Measurements from ENCODE around the gene TSPAN13. TPM values are rescaled to one million over a fixed set of nuclear protein-coding genes. Genes with fewer than 3 reads are reported as not detected.

TSPAN13 gene
- total RNA-seq, 1 donor from 2014 or later: 4.4 TPM

DNA sequence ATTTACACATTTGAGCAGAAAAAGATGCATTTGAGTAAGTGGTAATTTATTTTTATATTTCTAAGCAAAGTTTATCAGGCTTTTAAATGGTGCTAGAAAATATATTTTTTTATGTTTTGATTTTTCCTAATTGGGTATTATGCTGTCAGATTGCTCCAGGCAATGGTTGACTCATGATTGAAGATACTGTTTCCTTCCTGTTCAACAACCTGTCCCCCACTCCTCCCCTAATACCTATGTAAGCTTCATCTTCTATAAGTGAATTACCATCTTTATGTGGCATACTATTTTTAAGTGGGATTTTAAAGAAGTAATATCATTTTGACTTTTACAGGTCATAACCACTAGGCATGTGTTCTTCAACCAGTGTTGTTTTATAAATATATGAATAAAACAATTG, 21.4 kb downstream of the TSPAN13 start:
- Histone ChIP-seq H3K36me3 (no peaks in the 10 kb centered on the region), H3K4me3 (no peak overlapping the region), H3K27me3 (no peaks in the 10 kb centered on the region), H3K4me1 (no peaks in the 10 kb centered on the region), H3K27ac (no peak overlapping the region), H3K9me3 (no peaks in the 10 kb centered on the region)
- no peak for DNase-seq (ENCODE audit: low spot score in 2 of 2)
- TF ChIP-seq, protein P1, sequence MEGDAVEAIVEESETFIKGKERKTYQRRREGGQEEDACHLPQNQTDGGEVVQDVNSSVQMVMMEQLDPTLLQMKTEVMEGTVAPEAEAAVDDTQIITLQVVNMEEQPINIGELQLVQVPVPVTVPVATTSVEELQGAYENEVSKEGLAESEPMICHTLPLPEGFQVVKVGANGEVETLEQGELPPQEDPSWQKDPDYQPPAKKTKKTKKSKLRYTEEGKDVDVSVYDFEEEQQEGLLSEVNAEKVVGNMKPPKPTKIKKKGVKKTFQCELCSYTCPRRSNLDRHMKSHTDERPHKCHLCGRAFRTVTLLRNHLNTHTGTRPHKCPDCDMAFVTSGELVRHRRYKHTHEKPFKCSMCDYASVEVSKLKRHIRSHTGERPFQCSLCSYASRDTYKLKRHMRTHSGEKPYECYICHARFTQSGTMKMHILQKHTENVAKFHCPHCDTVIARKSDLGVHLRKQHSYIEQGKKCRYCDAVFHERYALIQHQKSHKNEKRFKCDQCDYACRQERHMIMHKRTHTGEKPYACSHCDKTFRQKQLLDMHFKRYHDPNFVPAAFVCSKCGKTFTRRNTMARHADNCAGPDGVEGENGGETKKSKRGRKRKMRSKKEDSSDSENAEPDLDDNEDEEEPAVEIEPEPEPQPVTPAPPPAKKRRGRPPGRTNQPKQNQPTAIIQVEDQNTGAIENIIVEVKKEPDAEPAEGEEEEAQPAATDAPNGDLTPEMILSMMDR (IDR thresholded peaks at IDR 0.05): no peak
- intact Hi-C loops (cut with DNase I): no loop called here

DNA sequence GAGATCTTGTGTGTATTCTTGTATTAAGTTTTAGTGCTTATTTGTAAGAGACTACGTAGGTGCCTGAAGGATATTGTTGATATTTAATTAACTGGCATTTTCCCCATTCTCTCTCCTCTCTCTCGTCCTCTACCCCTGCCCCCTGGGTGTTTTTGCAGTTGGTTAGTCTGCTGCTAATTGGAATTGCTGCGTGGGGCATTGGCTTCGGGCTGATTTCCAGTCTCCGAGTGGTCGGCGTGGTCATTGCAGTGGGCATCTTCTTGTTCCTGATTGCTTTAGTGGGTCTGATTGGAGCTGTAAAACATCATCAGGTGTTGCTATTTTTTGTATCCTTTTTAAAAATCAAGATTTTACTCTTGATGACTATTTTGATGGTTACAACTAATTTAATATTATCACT, 22.5 kb downstream of the TSPAN13 start:
- TF ChIP-seq, protein P1 (IDR thresholded peaks at IDR 0.05): no peak
- intact Hi-C loops (cut with DNase I): no loop called here
- Histone ChIP-seq H3K9me3 (no peaks in the 10 kb centered on the region), H3K27me3 (no peaks in the 10 kb centered on the region), H3K4me3 (no peak overlapping the region), H3K27ac (no peak overlapping the region), H3K36me3 (no peaks in the 10 kb centered on the region), H3K4me1 (no peaks in the 10 kb centered on the region)
- DNase-seq (ENCODE audit: low spot score in 2 of 2): no peak

DNA sequence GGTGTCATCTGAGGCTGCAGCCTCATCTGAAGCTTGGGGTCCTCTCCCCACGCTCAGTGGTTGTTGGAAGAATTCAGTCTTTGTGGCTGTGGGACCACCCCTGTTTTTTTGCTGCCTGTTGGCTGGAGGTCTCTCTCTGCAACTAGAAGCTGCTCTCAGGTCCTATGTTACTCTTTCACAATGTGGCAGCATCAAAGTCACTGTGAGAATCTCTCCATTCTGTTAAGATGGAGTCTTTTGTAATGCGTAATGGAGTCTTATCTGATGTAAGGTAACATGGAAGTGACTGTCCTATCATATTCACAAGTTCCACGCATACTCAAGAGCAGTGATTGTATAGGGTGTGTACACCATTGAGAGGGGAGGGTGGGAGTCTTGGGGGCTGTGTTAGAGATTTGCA, 24.9 kb downstream of the TSPAN13 start:
- intact Hi-C loops (cut with DNase I): no loop called here
- no peak overlapping the region for H3K4me3 ChIP-seq
- no peaks in the 10 kb centered on the region for H3K27me3 ChIP-seq
- DNase-seq (ENCODE audit: low spot score in 2 of 2): no peak
- H3K36me3 ChIP-seq: no peaks in the 10 kb centered on the region
- no peaks in the 10 kb centered on the region for H3K4me1 ChIP-seq
- no peak overlapping the region for H3K27ac ChIP-seq
- no peaks in the 10 kb centered on the region for H3K9me3 ChIP-seq
- TF ChIP-seq, protein P1 (IDR thresholded peaks at IDR 0.05): no peak

DNA sequence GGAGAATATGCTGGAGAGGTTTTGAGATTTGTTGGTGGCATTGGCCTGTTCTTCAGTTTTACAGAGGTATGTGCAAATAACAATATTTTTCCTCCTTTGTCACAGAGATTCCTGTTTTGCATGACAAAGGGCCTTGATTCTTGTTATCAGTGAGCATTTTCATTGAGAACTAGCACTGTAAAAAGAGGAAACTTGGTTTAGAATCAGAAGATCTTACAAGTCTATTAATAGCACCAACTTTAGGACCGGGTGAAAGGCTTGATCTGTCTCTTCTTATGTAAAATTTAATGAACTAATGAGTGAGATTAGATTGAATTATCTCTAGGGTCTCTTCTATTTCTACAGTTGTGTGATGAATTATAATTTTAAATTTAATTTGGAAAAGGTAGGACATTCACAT, 25.5 kb downstream of the TSPAN13 start:
- no peak overlapping the region for H3K27ac ChIP-seq
- H3K4me1 ChIP-seq: no peaks in the 10 kb centered on the region
- DNase-seq (ENCODE audit: low spot score in 2 of 2): no peak
- no peaks in the 10 kb centered on the region for H3K36me3 ChIP-seq
- H3K4me3 ChIP-seq: no peak overlapping the region
- H3K9me3 ChIP-seq: no peaks in the 10 kb centered on the region
- H3K27me3 ChIP-seq: no peaks in the 10 kb centered on the region
- TF ChIP-seq, protein P1 (IDR thresholded peaks at IDR 0.05): no peak
- intact Hi-C loops (cut with DNase I): no loop called here

DNA sequence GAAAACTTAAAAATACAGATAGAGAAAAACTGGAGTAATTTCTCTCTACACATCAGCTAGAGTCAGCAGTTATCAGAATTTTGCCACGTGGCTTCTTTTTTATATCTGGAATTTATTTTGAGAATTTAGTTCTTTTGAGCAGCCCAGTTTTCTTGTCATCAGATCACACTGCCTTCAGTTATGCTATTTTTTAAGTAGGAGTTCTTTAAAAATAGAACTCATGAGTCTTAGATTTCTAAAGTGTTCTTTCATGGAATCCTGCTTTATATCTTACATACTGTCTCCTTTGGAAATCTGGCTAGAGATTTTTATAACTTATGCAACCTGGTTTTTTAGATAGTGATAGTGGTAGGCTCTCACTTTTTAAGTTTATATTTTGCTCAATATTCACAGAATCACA, 27.0 kb downstream of the TSPAN13 start:
- Histone ChIP-seq H3K4me1 (no peaks in the 10 kb centered on the region), H3K9me3 (no peaks in the 10 kb centered on the region), H3K27me3 (no peaks in the 10 kb centered on the region), H3K4me3 (no peak overlapping the region), H3K36me3 (no peaks in the 10 kb centered on the region), H3K27ac (no peak overlapping the region)
- intact Hi-C loops (cut with DNase I): no loop called here
- no peak for DNase-seq (ENCODE audit: low spot score in 2 of 2)
- TF ChIP-seq, protein P1 (IDR thresholded peaks at IDR 0.05): no peak

DNA sequence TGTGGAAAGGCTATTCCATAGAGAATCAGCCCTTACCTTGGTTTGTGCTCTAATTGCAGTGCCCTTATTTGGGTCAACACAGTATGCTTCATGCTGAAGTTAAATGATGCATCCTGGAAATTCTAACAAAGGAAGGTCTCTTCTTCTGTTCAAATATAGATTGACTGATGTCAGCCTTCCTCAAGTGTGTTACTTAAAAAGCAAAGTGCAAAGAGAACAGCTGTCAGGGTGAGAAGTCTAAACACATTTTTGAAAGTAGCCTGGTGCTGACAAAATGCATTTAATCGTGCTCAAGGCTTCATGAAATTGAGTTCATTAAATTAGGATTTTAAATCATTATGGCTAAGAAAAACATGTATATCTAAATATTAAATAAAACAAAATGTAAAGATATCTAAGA, 31.8 kb downstream of the TSPAN13 start:
- no peak for DNase-seq (ENCODE audit: low spot score in 2 of 2)
- Histone ChIP-seq H3K4me3 (no peak overlapping the region), H3K36me3 (no peaks in the 10 kb centered on the region), H3K27me3 (no peaks in the 10 kb centered on the region), H3K27ac (no peak overlapping the region), H3K4me1 (no peaks in the 10 kb centered on the region), H3K9me3 (no peaks in the 10 kb centered on the region)
- TF ChIP-seq, protein P1 (IDR thresholded peaks at IDR 0.05): no peak
- intact Hi-C loops (cut with DNase I): no loop called here

Measured in ascending aorta (tissue), 2 donors.